Gastroesophageal sphincter (tissue), 4 donors: Measurements from ENCODE around the gene INSIG1. TPM values are rescaled to one million over a fixed set of nuclear protein-coding genes. Genes with fewer than 3 reads are reported as not detected.

Source experiments
- ATAC-seq: fragments of 150-250 bp; one replicate; pipeline ENCODE4 v1.9.1; 2016; ENCODE audit warnings: mild to moderate bottlenecking, moderate library complexity
- H3K27ac ChIP-seq, 4 donors: fragments of 200-600 bp; sonication (generic) in 3 of 4; 1 replicate in 3 of 4; 2 replicates in 1 of 4; pipeline ENCODE4 v1.5.1; 2016 to 2019
- H3K27me3 ChIP-seq: fragments of 200-600 bp; sonication (generic); one replicate; pipeline ENCODE4 v1.5.1; 2019
- H3K36me3 ChIP-seq, 2 donors: fragments of 200-600 bp; sonication (generic); one replicate each; pipeline ENCODE4 v1.5.1; 2019; ENCODE audit warnings: control low read depth in 1 of 2
- H3K4me1 ChIP-seq, 3 donors: fragments of 200-600 bp; sonication (generic); 1 replicate in 2 of 3; 2 replicates in 1 of 3; pipeline ENCODE4 v1.5.1; 2016 to 2019; ENCODE audit warnings: control low read depth in 2 of 3
- H3K4me3 ChIP-seq, 2 donors: fragments of 200-600 bp; sonication (generic); one replicate each; pipeline ENCODE4 v1.5.1; 2019; ENCODE audit warnings: mild to moderate bottlenecking in 1 of 2, moderate library complexity in 1 of 2
- H3K9me3 ChIP-seq, 3 donors: fragments of 200-600 bp; sonication (generic); one replicate each; pipeline ENCODE4 v1.5.1; 2017 to 2019; ENCODE audit warnings: control low read depth in 2 of 3
- CTCF ChIP-seq, 4 experiments: fragments of 200-600 bp in 2 of 4; fragments of 450-650 bp in 2 of 4; sonication (generic) in 1 of 4; IDR thresholded peaks; one replicate each; pipeline ENCODE4 v1.5.1; 2017 to 2019; ENCODE audit warnings: antibody characterized with exemption in 4 of 4, mild to moderate bottlenecking in 2 of 4, moderate library complexity in 2 of 4
- EP300 ChIP-seq: sonication (generic); formaldehyde crosslinking; IDR thresholded peaks from one replicate; pipeline ENCODE4 v1.6.1; 2017; ENCODE audit warnings: antibody characterized with exemption, mild to moderate bottlenecking
- POLR2A ChIP-seq, 2 donors: fragments of 450-650 bp; IDR thresholded peaks; one replicate each; pipeline ENCODE4 v1.6.1; 2017; ENCODE audit warnings: antibody characterized with exemption in 2 of 2, mild to moderate bottlenecking in 2 of 2, moderate library complexity in 1 of 2
- POLR2AphosphoS5 ChIP-seq: sonication (generic); formaldehyde crosslinking; IDR thresholded peaks from one replicate; pipeline ENCODE4 v1.6.1; 2017; ENCODE audit warnings: antibody characterized with exemption
- WGBS, 2 donors: methylation state at CpG; one replicate each; pipeline ENCODE4 v1.1.5; 2018; ENCODE audit warnings: low coverage in 1 of 2; 5-methylcytosine and 5-hydroxymethylcytosine counted together
- total RNA-seq, 4 donors: library from RNA; depleted of rRNA; stranded (reverse); fragments of >200 nt; gene quantifications; one replicate each; pipeline ENCODE4 v1.1.0, GENCODE V29; 2016

Gene INSIG1
- total RNA-seq, 4 donors from 2014 or later: 18.8 to 52.1 (median 30.7) TPM

DNA sequence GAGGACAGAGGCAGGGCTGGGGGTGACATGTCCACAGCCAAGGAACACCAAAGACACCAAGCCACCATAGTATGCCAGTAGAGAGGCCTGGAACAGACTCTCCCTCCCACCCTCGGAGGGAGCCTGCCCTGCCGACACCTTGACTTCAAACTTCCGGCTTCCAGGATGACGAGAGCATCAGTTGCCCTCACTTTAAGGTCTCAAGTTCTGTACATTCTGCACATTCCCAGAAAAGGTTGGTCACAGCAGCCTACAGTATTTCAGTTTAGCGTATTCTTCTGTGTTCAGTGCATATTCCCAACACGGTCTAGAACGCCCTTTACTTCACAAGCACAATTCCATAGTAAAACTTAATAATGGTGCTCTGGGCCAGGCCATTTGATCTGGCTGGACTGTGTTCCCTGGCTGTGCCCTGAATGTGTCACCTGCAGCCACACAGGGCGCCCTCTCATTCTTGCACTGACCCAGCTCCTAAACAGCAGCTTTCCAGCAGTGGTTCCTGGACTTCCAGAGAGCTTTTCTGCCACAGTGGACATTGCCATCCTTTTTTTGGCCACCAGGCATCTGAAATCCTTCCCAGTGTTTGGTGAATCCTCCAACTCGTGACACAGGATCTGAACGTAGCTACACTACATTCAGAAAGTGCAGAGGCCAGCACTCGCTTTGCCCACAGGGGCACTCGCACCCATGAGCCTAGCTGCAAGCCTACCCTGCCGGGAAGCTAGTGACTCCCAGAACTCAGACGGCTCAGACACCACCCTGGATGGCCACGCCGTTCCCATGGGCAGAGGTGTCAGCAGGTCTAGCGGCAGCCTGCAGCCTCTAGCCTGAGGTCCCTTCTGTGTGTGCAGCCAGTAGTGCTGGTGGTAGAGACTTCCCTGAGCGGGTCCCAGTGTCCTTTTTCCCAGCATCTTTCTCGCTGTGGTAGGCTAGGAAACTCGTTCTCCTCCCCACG is 36.4 kb upstream of the INSIG1 start:
- no peaks in the 10 kb centered on the region for H3K9me3 ChIP-seq
- no peaks in the 10 kb centered on the region for H3K36me3 ChIP-seq
- ATAC-seq: no peak
- peaks cover 38% of the 10 kb centered on the region for H3K27me3 ChIP-seq
- H3K4me3 ChIP-seq: no peak overlapping the region
- peaks cover 0 to 13% (median 6%) of the 10 kb centered on the region in 3 donors for H3K4me1 ChIP-seq
- no peak overlapping the region for H3K27ac ChIP-seq
- TF ChIP-seq EP300: no peak
- no peak for TF ChIP-seq POLR2A (IDR thresholded peaks at IDR 0.05)
- no peak for TF ChIP-seq POLR2AphosphoS5
- TF ChIP-seq CTCF (IDR thresholded peaks at IDR 0.05): no peak
- 82 to 96% methylated on average over 8 to 12 of the region's 21 CpGs for WGBS, 2 donors

DNA sequence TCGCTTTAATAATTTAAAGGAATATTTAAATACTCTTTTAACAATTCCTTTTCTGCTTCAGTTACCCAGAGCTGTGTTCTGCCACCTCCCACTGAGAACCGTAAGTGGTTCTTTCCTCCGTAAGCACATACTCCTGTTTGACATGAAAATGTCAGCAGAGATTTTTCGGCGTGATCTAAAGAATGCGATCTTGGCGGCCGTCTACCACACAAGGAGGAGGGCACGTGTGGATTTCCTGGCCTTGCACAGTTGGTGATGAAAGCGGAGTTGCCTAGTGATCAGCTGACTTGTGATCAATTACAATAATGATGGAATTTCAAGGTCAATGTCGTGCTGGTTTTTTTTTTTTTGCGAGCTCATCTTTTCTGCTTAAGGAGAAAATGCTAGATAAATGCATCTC is 35.6 kb upstream of the INSIG1 start:
- H3K4me3 ChIP-seq: no peak overlapping the region
- WGBS, 2 donors: 39 to 67% methylated on average over 9 of the region's 12 CpGs
- H3K36me3 ChIP-seq: no peaks in the 10 kb centered on the region
- H3K27me3 ChIP-seq: peaks cover 46% of the 10 kb centered on the region
- H3K4me1 ChIP-seq: peaks cover 0 to 9% (median 6%) of the 10 kb centered on the region in 3 donors
- ATAC-seq: no peak
- TF ChIP-seq EP300: no peak
- no peak overlapping the region for H3K27ac ChIP-seq
- H3K9me3 ChIP-seq: no peaks in the 10 kb centered on the region

- Histone ChIP-seq H3K4me1 (peaks cover 0 to 3% (median 2%) of the 10 kb centered on the region in 3 donors), H3K9me3 (no peaks in the 10 kb centered on the region), H3K4me3 (no peak overlapping the region), H3K27me3 (peaks cover 53% of the 10 kb centered on the region), H3K27ac (no peak overlapping the region), H3K36me3 (no peaks in the 10 kb centered on the region)
- WGBS, 2 donors: 74% methylated on average over 3 of the region's 14 CpGs; no CpG with 5 or more reads in 1 of the 2 donors
- TF ChIP-seq CTCF (IDR thresholded peaks at IDR 0.05) (no peak), EP300 (no peak), POLR2A (IDR thresholded peaks at IDR 0.05) (no peak)
- no peak for ATAC-seq
Measured at GRCh38 chr7:155263051-155263450, 34.6 kb upstream of the INSIG1 start.

DNA sequence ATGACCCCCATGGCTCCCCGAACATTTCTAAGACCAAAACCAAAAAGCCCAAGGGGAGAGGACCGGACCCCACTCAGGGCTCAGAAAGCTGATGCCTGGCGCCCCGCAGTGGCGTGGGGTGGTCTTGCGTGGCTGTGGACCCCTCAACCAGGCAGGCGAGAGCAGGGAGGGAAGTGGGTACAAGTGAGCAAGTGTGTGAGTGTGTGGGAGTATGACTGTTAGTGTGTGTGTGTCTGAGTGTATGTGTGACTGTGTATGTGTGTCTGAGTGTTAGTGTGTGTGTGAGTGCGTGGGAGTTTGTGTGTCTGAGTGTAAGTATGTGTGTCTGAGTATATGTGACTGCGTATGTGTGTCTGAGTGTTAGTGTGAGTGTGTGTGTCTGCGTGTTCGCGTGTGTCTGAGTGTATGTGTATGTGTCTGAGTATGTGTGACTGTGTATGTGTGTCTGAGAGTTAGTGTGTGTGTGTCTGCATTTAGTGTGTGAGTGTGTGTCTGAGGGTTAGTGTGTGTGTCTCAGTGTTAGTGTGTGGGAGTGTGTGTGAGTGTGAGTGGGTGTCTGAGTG is 34.0 kb upstream of the INSIG1 start:
- 78 to 95% methylated on average over 8 to 9 of the region's 12 CpGs for WGBS, 2 donors
- no peak overlapping the region for H3K27ac ChIP-seq
- no peaks in the 10 kb centered on the region for H3K36me3 ChIP-seq
- H3K9me3 ChIP-seq: no peaks in the 10 kb centered on the region
- H3K4me1 ChIP-seq: no peaks in the 10 kb centered on the region
- no peak for ATAC-seq
- H3K27me3 ChIP-seq: peaks cover 59% of the 10 kb centered on the region
- no peak for TF ChIP-seq EP300
- H3K4me3 ChIP-seq: no peak overlapping the region

GRCh38 chr7:155265144-155265543 is 32.5 kb upstream of the INSIG1 start:
- Histone ChIP-seq H3K36me3 (no peaks in the 10 kb centered on the region), H3K4me3 (no peak overlapping the region), H3K9me3 (no peaks in the 10 kb centered on the region), H3K27ac (no peak overlapping the region), H3K27me3 (peaks cover 52% of the 10 kb centered on the region), H3K4me1 (no peaks in the 10 kb centered on the region)
- no peak for TF ChIP-seq POLR2A (IDR thresholded peaks at IDR 0.05)
- TF ChIP-seq POLR2AphosphoS5: no peak
- no peak for TF ChIP-seq EP300
- WGBS, 2 donors: 66 to 85% methylated on average over 5 to 7 of the region's 7 CpGs
- no peak for ATAC-seq

DNA sequence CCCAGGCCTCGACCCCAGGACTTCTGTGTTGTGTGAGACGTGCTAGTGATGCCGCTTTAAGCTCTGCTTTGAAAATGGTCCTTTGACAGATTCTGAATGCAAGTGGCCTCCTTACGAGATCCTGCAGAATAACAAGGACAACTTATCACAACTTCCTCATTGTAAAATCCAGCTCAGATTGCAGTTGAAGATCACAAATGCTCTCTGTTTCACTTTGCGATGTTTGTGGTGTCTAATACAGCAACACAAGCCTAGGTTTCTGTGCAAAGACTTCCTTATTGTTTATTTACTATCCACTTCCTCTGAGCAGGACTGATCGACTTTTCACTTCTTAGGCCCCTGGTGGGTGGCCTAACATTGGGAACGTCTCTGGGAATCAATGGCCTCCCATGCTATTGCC is 31.7 kb upstream of the INSIG1 start:
- no peak overlapping the region for H3K27ac ChIP-seq
- no peaks in the 10 kb centered on the region for H3K4me1 ChIP-seq
- TF ChIP-seq POLR2A (IDR thresholded peaks at IDR 0.05) (no peak), POLR2AphosphoS5 (no peak), CTCF (IDR thresholded peaks at IDR 0.05) (no peak), EP300 (no peak)
- no peaks in the 10 kb centered on the region for H3K9me3 ChIP-seq
- H3K36me3 ChIP-seq: no peaks in the 10 kb centered on the region
- ATAC-seq: no peak
- no peak overlapping the region for H3K4me3 ChIP-seq
- WGBS, 2 donors: 52 to 80% methylated on average over 5 of the region's 7 CpGs
- H3K27me3 ChIP-seq: peaks cover 48% of the 10 kb centered on the region
